ENCODE results near the gene PRRX2. TPM values are rescaled to one million over a fixed set of nuclear protein-coding genes. Genes with fewer than 3 reads are reported as not detected.

Gene PRRX2
- total RNA-seq, 1 donor from 2014 or later = 43.7 TPM

GRCh38 chr9:129709438-129710168, 44.2 kb downstream of the PRRX2 start:
- H3K27ac ChIP-seq = peak overlapping the region; percentile 76
- TF ChIP-seq POLR2AphosphoS5 (IDR thresholded peaks at IDR 0.05; ENCODE audit: insufficient read depth in 1 of 2, low read depth in 1 of 2) (no peak), POLR2A (IDR thresholded peaks at IDR 0.05) (no peak), CTCF (IDR thresholded peaks at IDR 0.05) (no peak)

GRCh38 chr9:129710169-129710453, 44.7 kb downstream of the PRRX2 start:
- TF ChIP-seq POLR2AphosphoS5 (IDR thresholded peaks at IDR 0.05; ENCODE audit: insufficient read depth in 1 of 2, low read depth in 1 of 2) (no peak), POLR2A (IDR thresholded peaks at IDR 0.05) (no peak), CTCF (IDR thresholded peaks at IDR 0.05) (no peak)
- Histone ChIP-seq H3K4me3 (no peak overlapping the region), H3K27ac (peak overlapping the region; percentile 76), H3K36me3 (no peaks in the 10 kb centered on the region), H3K4me1 (peaks cover 36% of the 10 kb centered on the region), H3K9me3 (no peaks in the 10 kb centered on the region), H3K27me3 (no peaks in the 10 kb centered on the region)
- no peak for DNase-seq (ENCODE audit: extremely low spot score in 2 of 2)
- intact Hi-C loops (cut with DNase I) = loop anchor here (10.0 kb wide), 1 partner anchor 585 kb away; no protein-coding TSS in a partner anchor

More at GRCh38 chr9:129709438-129710168, 44.2 kb downstream of the PRRX2 start:
- Histone ChIP-seq H3K9me3 (no peaks in the 10 kb centered on the region), H3K4me1 (peaks cover 36% of the 10 kb centered on the region), H3K36me3 (no peaks in the 10 kb centered on the region), H3K27me3 (no peaks in the 10 kb centered on the region), H3K4me3 (no peak overlapping the region)
- intact Hi-C loops (cut with DNase I) = loop anchor here (10.0 kb wide), 1 partner anchor 585 kb away; no protein-coding TSS in a partner anchor
- no peak for DNase-seq (ENCODE audit: extremely low spot score in 2 of 2)

GRCh38 chr9:129712634-129713401, 47.4 kb downstream of the PRRX2 start:
- Histone ChIP-seq H3K9me3 (no peaks in the 10 kb centered on the region), H3K27ac (peak overlapping the region; percentile 76), H3K36me3 (no peaks in the 10 kb centered on the region), H3K4me3 (no peak overlapping the region), H3K4me1 (peaks cover 41% of the 10 kb centered on the region), H3K27me3 (no peaks in the 10 kb centered on the region)
- intact Hi-C loops (cut with DNase I) = loop anchor here (10.0 kb wide), 1 partner anchor 588 kb away; no protein-coding TSS in a partner anchor
- no peak for DNase-seq (ENCODE audit: extremely low spot score in 2 of 2)
- TF ChIP-seq POLR2AphosphoS5 (IDR thresholded peaks at IDR 0.05; ENCODE audit: insufficient read depth in 1 of 2, low read depth in 1 of 2) (no peak), POLR2A (IDR thresholded peaks at IDR 0.05) (no peak), CTCF (IDR thresholded peaks at IDR 0.05) (no peak)

- TF ChIP-seq POLR2AphosphoS5 (IDR thresholded peaks at IDR 0.05; ENCODE audit: insufficient read depth in 1 of 2, low read depth in 1 of 2) = no peak
- no peak for TF ChIP-seq CTCF (IDR thresholded peaks at IDR 0.05)
- no peak for TF ChIP-seq POLR2A (IDR thresholded peaks at IDR 0.05)
- Histone ChIP-seq H3K36me3 (no peaks in the 10 kb centered on the region), H3K27me3 (no peaks in the 10 kb centered on the region), H3K4me3 (no peak overlapping the region), H3K9me3 (no peaks in the 10 kb centered on the region), H3K27ac (peak overlapping the region; percentile 76), H3K4me1 (peaks cover 41% of the 10 kb centered on the region)
- DNase-seq (ENCODE audit: extremely low spot score in 2 of 2) = no peak
- intact Hi-C loops (cut with DNase I) = loop anchor here (10.0 kb wide), 1 partner anchor 589 kb away; no protein-coding TSS in a partner anchor
These were observed 47.9 kb downstream of the PRRX2 start for GRCh38 chr9:129713402-129713679.
